H1 (cell line): ENCODE results near the gene BABAM2. TPM values are rescaled to one million over a fixed set of nuclear protein-coding genes. Genes with fewer than 3 reads are reported as not detected.
A peak's percentile ranks its signal among the peaks of the same experiment; 100 is the strongest.

ENCODE experiments used
- CTCF ChIA-PET: fragments of 300-600 bp; sonication (Branson Sonifier 250); formaldehyde crosslinking; loops from one replicate; lab custom pipeline; 2021; ENCODE audit not compliant: partially characterized antibody; lab: Charles Lee
- POLR2A ChIA-PET: fragments of 300-600 bp; sonication (Branson Sonifier 250); formaldehyde crosslinking; loops from one replicate; lab custom pipeline; 2021; ENCODE audit warnings: inconsistent platforms; ENCODE audit not compliant: partially characterized antibody; lab: Charles Lee
- DNase-seq, 2 experiments: peaks; one replicate each; pipeline versions ENCODE4 v3.0.0 to v3.0.0-alpha.2; 2010 to 2022; ENCODE audit warnings: low spot score in 2 of 2, low read depth in 1 of 2, mixed read lengths in 1 of 2
- FAIRE-seq: peaks from 2 replicates; lab custom pipeline; 2011; peaks lifted over from hg19 to GRCh38; lab: Jason Lieb, UNC
- H2AFZ ChIP-seq: 2 replicates; pipeline ENCODE4 v1.8.1; 2012; ENCODE audit warnings: low read length, inconsistent platforms
- H2AK5ac ChIP-seq: 2 replicates; pipeline ENCODE4 v1.6.1; 2013; ENCODE audit warnings: low read depth, low read length
- H2BK120ac ChIP-seq: replicated peaks from 2 replicates; pipeline ENCODE3; 2013; ENCODE audit warnings: low read depth, low read length, inconsistent platforms
- H2BK12ac ChIP-seq: 2 replicates; pipeline ENCODE4 v1.6.1; 2013; ENCODE audit warnings: low read depth, low read length
- H2BK15ac ChIP-seq: 2 replicates; pipeline ENCODE4 v1.6.1; 2013; ENCODE audit warnings: low read length
- H2BK20ac ChIP-seq: 2 replicates; pipeline ENCODE4 v1.6.1; 2013; ENCODE audit warnings: low read length
- H2BK5ac ChIP-seq: 2 replicates; pipeline ENCODE4 v1.6.1; 2013; ENCODE audit warnings: low read depth, low read length
- H3K14ac ChIP-seq: 2 replicates; pipeline ENCODE4 v1.6.1; 2013; ENCODE audit warnings: inconsistent platforms; ENCODE audit not compliant: insufficient read length
- H3K18ac ChIP-seq: 2 replicates; pipeline ENCODE4 v1.6.1; 2013; ENCODE audit warnings: low read length; ENCODE audit errors: extremely low read depth
- H3K23ac ChIP-seq: 2 replicates; pipeline ENCODE4 v1.6.1; 2013; ENCODE audit warnings: inconsistent platforms; ENCODE audit not compliant: insufficient read length
- H3K23me2 ChIP-seq: 2 replicates; pipeline ENCODE4 v1.6.1; 2013; ENCODE audit warnings: low read depth, low read length
- H3K27ac ChIP-seq: 2 replicates; pipeline ENCODE4 v1.6.1; 2011; ENCODE audit warnings: low read depth, low read length, inconsistent platforms
- H3K27me3 ChIP-seq, 4 experiments: replicated peaks in 1 of 4; 1 replicate in 1 of 4; 2 replicates in 3 of 4; pipeline versions ENCODE4 v1.6.1 to v1.8.1; 2011 to 2013; ENCODE audit warnings: low read length in 3 of 4, mild to moderate bottlenecking in 3 of 4, inconsistent platforms in 2 of 4, mixed read lengths in 2 of 4, moderate library complexity in 1 of 4; ENCODE audit not compliant: control insufficient read depth in 3 of 4, insufficient read depth in 3 of 4; ENCODE audit errors: extremely low read depth in 1 of 4
- H3K36me3 ChIP-seq, 4 experiments: 2 replicates each; pipeline versions ENCODE4 v1.6.1 to v1.8.1; 2011 to 2013; ENCODE audit warnings: mild to moderate bottlenecking in 4 of 4, low read length in 3 of 4, moderate library complexity in 2 of 4, control low read depth in 1 of 4, inconsistent platforms in 1 of 4; ENCODE audit not compliant: insufficient read depth in 4 of 4, control insufficient read depth in 2 of 4
- H3K4ac ChIP-seq: replicated peaks from 2 replicates; pipeline ENCODE3; 2013; ENCODE audit warnings: low read length, low read depth, mixed read lengths, inconsistent platforms; ENCODE audit not compliant: insufficient read length
- H3K4me1 ChIP-seq, 4 experiments: replicated peaks in 1 of 4; 1 replicate in 1 of 4; 2 replicates in 3 of 4; pipeline versions ENCODE4 v1.6.1 to v1.8.1; 2011 to 2013; ENCODE audit warnings: low read length in 3 of 4, inconsistent platforms in 2 of 4, mixed read lengths in 1 of 4; ENCODE audit not compliant: insufficient read depth in 4 of 4, control insufficient read depth in 3 of 4
- H3K4me2 ChIP-seq, 2 experiments: 2 replicates each; pipeline versions ENCODE4 v1.6.1 to v1.8.1; 2011 to 2013; ENCODE audit warnings: low read depth in 2 of 2, low read length in 2 of 2, control low read depth in 1 of 2, inconsistent platforms in 1 of 2, mild to moderate bottlenecking in 1 of 2; ENCODE audit not compliant: insufficient read depth in 1 of 2
- H3K4me3 ChIP-seq, 4 experiments: fragments of 200-600, 300-600 bp in 1 of 4; sonication (generic), shearing (Covaris generic), sonication (Bioruptor Twin) in 1 of 4; 2 replicates each; pipeline versions ENCODE4 v1.5.1 to v1.8.1; 2011 to 2016; ENCODE audit warnings: low read length in 4 of 4, low read depth in 3 of 4, control low read depth in 2 of 4, inconsistent platforms in 2 of 4, mild to moderate bottlenecking in 2 of 4, mixed read lengths in 1 of 4, moderate library complexity in 1 of 4; ENCODE audit not compliant: insufficient read depth in 2 of 4; ENCODE audit errors: extremely low read depth in 1 of 4
- H3K56ac ChIP-seq: replicated peaks from 2 replicates; pipeline ENCODE3; 2013; ENCODE audit warnings: low read depth, mild to moderate bottlenecking, mixed read lengths, low read length, inconsistent platforms; ENCODE audit not compliant: insufficient read length
- H3K79me1 ChIP-seq: 2 replicates; pipeline ENCODE4 v1.6.1; 2013; ENCODE audit warnings: low read depth, low read length, control low read depth
- H3K79me2 ChIP-seq, 2 experiments: 2 replicates each; pipeline versions ENCODE4 v1.6.1 to v1.8.1; 2012 to 2013; ENCODE audit warnings: low read length in 2 of 2, mild to moderate bottlenecking in 2 of 2, inconsistent platforms in 1 of 2; ENCODE audit not compliant: insufficient read depth in 2 of 2, control insufficient read depth in 1 of 2
- H3K9ac ChIP-seq, 4 experiments: replicated peaks in 1 of 4; 1 replicate in 1 of 4; 2 replicates in 3 of 4; pipeline versions ENCODE4 v1.6.1 to v1.8.1; 2011 to 2013; ENCODE audit warnings: low read depth in 3 of 4, low read length in 3 of 4, control low read depth in 2 of 4, mild to moderate bottlenecking in 2 of 4, moderate library complexity in 2 of 4, inconsistent platforms in 1 of 4; ENCODE audit errors: extremely low read depth in 1 of 4
- H3K9me3 ChIP-seq, 2 experiments: 2 replicates each; pipeline versions ENCODE4 v1.6.1 to v1.8.1; 2012 to 2013; ENCODE audit warnings: mild to moderate bottlenecking in 2 of 2, moderate library complexity in 2 of 2, control low read depth in 1 of 2, inconsistent platforms in 1 of 2, low read depth in 1 of 2, low read length in 1 of 2, mixed read lengths in 1 of 2; ENCODE audit not compliant: insufficient read depth in 2 of 2
- H4K20me1 ChIP-seq, 2 experiments: replicated peaks in 1 of 2; 2 replicates each; pipeline versions ENCODE3 to v1.8.1; 2011 to 2013; ENCODE audit warnings: inconsistent platforms in 2 of 2, low read length in 2 of 2, mild to moderate bottlenecking in 1 of 2; ENCODE audit not compliant: insufficient read depth in 2 of 2, control insufficient read depth in 1 of 2
- H4K5ac ChIP-seq: 2 replicates; pipeline ENCODE4 v1.6.1; 2013; ENCODE audit warnings: low read length, low read depth, mixed read lengths, inconsistent platforms; ENCODE audit not compliant: insufficient read length
- H4K8ac ChIP-seq: 2 replicates; pipeline ENCODE4 v1.8.0; 2013; ENCODE audit warnings: mild to moderate bottlenecking, moderate library complexity, low read length, inconsistent platforms; ENCODE audit not compliant: insufficient read depth; ENCODE audit errors: extremely low read depth
- H4K91ac ChIP-seq: replicated peaks from 2 replicates; pipeline ENCODE3; 2013; ENCODE audit warnings: low read length, mixed read lengths, inconsistent platforms; ENCODE audit not compliant: insufficient read length
- RXRA ChIP-seq: IDR thresholded peaks from 2 replicates; pipeline ENCODE4 v1.6.1; 2011; ENCODE audit warnings: low read depth, mild to moderate bottlenecking, low read length, moderate library complexity; ENCODE audit not compliant: insufficient read depth
- WGBS, 2 experiments: shearing (Covaris generic) in 1 of 2; methylation state at CpG; one replicate each; pipeline versions ENCODE4 v1.1.6 to v1.1.7; 2013 to 2015; ENCODE audit warnings: low lambda C conversion rate in 2 of 2, mixed read lengths in 2 of 2, inconsistent platforms in 1 of 2, low coverage in 1 of 2, missing lambda C conversion rate in 1 of 2; ENCODE audit not compliant: insufficient replicate concordance in 2 of 2, insufficient coverage in 1 of 2, insufficient read length in 1 of 2; ENCODE audit errors: extremely low coverage in 1 of 2, missing lambda C conversion rate in 1 of 2; 5-methylcytosine and 5-hydroxymethylcytosine counted together
- polyA plus RNA-seq, 7 experiments: library from polyadenylated mRNA; depleted of rRNA in 3 of 7; stranded (reverse) in 5 of 7; unstranded in 2 of 7; fragments of >200 nt in 5 of 7; fragments of 200-250 nt in 2 of 7; gene quantifications; 1 replicate in 5 of 7; 2 replicates in 1 of 7; 4 replicates in 1 of 7; pipeline versions ENCODE4 v1.2.1 to v1.2.3, GENCODE V29; 2011 to 2013; ENCODE audit warnings: missing spikeins in 2 of 7, mixed read lengths in 2 of 7
- total RNA-seq: library from RNA; stranded (reverse); fragmentation: NEBNext Ultra II Directional; extraction: Animal tissue kit (Norgen Biotek cat#: 25700); gene quantifications from 2 replicates; pipeline ENCODE4 v1.2.1, GENCODE V29; 2021

BABAM2 gene
- total and polyA plus RNA-seq, 2 of the 8 experiments (the other 6 are each of a cell fraction or from before 2014, with no cell fraction given) = 15.8 to 20.9 TPM

- no peak overlapping the region for H3K9ac ChIP-seq
- DNase-seq (no peak), FAIRE-seq (no peak)
- POLR2A ChIA-PET = interaction anchor here (1.1 to 2.2 kb wide), 2 partner anchors 28 to 88 kb away, joined by 3 to 12 read pairs; no protein-coding TSS in a partner anchor
- no peak overlapping the region for H2BK5ac ChIP-seq
- no peak overlapping the region for H4K91ac ChIP-seq
- CTCF ChIA-PET = interaction anchor here (0.7 to 1.1 kb wide), 5 partner anchors 12 to 1487 kb away, joined by 3 to 4 read pairs (median 3); no protein-coding TSS in a partner anchor
- H3K14ac ChIP-seq = no peak overlapping the region
- no peaks in the 10 kb centered on the region for H3K23me2 ChIP-seq
- H3K9me3 ChIP-seq = no peaks in the 10 kb centered on the region
- H3K56ac ChIP-seq = no peak overlapping the region
- H3K4me1 ChIP-seq = peaks cover 0 to 3% (median 0%) of the 10 kb centered on the region in 4 experiments; a peak in 1 of 7 replicates
- H2BK15ac ChIP-seq = 0 out of 2 replicates have a peak overlapping the region, but pooled peaks have one; percentile 61
- H3K36me3 ChIP-seq = no peaks in the 10 kb centered on the region
- no peak overlapping the region for H2AFZ ChIP-seq
- H3K79me1 ChIP-seq = no peaks in the 10 kb centered on the region
- no peak overlapping the region; the same call in 1 of the 2 replicates for H3K18ac ChIP-seq
- no peak overlapping the region for H4K5ac ChIP-seq
- H3K27me3 ChIP-seq = no peaks in the 10 kb centered on the region; a peak in 1 of 7 replicates
- H3K4me3 ChIP-seq = no peak overlapping the region
- 83% methylated on average over 12 of the region's 12 CpGs; no CpG with 5 or more reads in 1 of the 2 experiments for WGBS, 2 experiments
- H3K79me2 ChIP-seq = no peaks in the 10 kb centered on the region
- no peak for TF ChIP-seq RXRA
- H2BK12ac ChIP-seq = no peak overlapping the region; the same call in 1 of the 2 replicates
- no peak overlapping the region for H3K4me2 ChIP-seq
- H4K20me1 ChIP-seq = no peaks in the 10 kb centered on the region
- no peak overlapping the region for H4K8ac ChIP-seq
- H2BK20ac ChIP-seq = no peak overlapping the region
- H3K23ac ChIP-seq = no peak overlapping the region
- H2BK120ac ChIP-seq = no peak overlapping the region
- H3K27ac ChIP-seq = no peak overlapping the region
- no peak overlapping the region for H3K4ac ChIP-seq
- H2AK5ac ChIP-seq = no peak overlapping the region
Observed at GRCh38 chr2:28361991-28362710, 471.6 kb downstream of the BABAM2 start.
